Natural killer cell (primary cell): ENCODE data around the gene SAMD11. TPM values are rescaled to one million over a fixed set of nuclear protein-coding genes. Genes with fewer than 3 reads are reported as not detected.

Experiments used
- ATAC-seq, 3 donors: fragments of 150-1000 bp in 2 of 3; fragments of 200-7000 bp in 1 of 3; cut with Tn5 transposase; 1 replicate in 1 of 3; 2 replicates in 2 of 3; pipeline ENCODE4 v1.10.0; 2021; ENCODE audit warnings: mild to moderate bottlenecking in 2 of 3, moderate library complexity in 2 of 3
- DNase-seq, 2 donors: peaks; one replicate each; pipeline versions ENCODE4 v3.0.0 to v3.0.0-alpha.2; 2013 to 2021; ENCODE audit warnings: mixed read lengths in 1 of 2
- H3K27ac ChIP-seq: one replicate; pipeline ENCODE4 v1.5.1; 2013; ENCODE audit warnings: mild to moderate bottlenecking, low read length
- H3K27me3 ChIP-seq: one replicate; pipeline ENCODE4 v1.6.1; 2013; ENCODE audit warnings: low read length; ENCODE audit not compliant: control insufficient read depth, insufficient read depth
- H3K36me3 ChIP-seq: one replicate; pipeline ENCODE4 v1.6.1; 2013; ENCODE audit warnings: low read length; ENCODE audit not compliant: control insufficient read depth, insufficient read depth
- H3K4me1 ChIP-seq: one replicate; pipeline ENCODE4 v1.6.1; 2013; ENCODE audit warnings: low read length; ENCODE audit not compliant: control insufficient read depth, insufficient read depth
- H3K4me3 ChIP-seq: one replicate; pipeline ENCODE4 v1.5.1; 2013; ENCODE audit warnings: low read length
- H3K9me3 ChIP-seq: one replicate; pipeline ENCODE4 v1.6.1; 2013; ENCODE audit warnings: low read length; ENCODE audit not compliant: control insufficient read depth, insufficient read depth
- H3K27ac Mint-ChIP-seq, 2 donors: one replicate each; pipeline ENCODE4 v1.8.0; 2022; ENCODE audit warnings: mild to moderate bottlenecking in 2 of 2, mixed read lengths in 2 of 2, moderate library complexity in 1 of 2
- H3K27me3 Mint-ChIP-seq, 2 donors: one replicate each; pipeline ENCODE4 v1.8.0; 2022; ENCODE audit warnings: low read depth in 2 of 2, mixed read lengths in 2 of 2
- H3K36me3 Mint-ChIP-seq: one replicate; pipeline ENCODE4 v1.8.0; 2022; ENCODE audit warnings: mixed read lengths
- H3K4me1 Mint-ChIP-seq, 2 donors: one replicate each; pipeline ENCODE4 v1.8.0; 2022; ENCODE audit warnings: mixed read lengths in 2 of 2
- H3K4me3 Mint-ChIP-seq: one replicate; pipeline ENCODE4 v1.8.0; 2022; ENCODE audit warnings: mild to moderate bottlenecking, moderate library complexity, mixed read lengths
- H3K9me3 Mint-ChIP-seq, 2 donors: one replicate each; pipeline ENCODE4 v1.8.0; 2022; ENCODE audit warnings: mixed read lengths in 2 of 2
- WGBS: methylation state at CpG from one replicate; pipeline ENCODE4 v1.1.7; 2013; ENCODE audit warnings: missing lambda C conversion rate; ENCODE audit not compliant: insufficient coverage; 5-methylcytosine and 5-hydroxymethylcytosine counted together
- intact Hi-C: fragments of 100-400 bp; cut with micrococcal nuclease; formaldehyde crosslinking; loops from one replicate; pipeline ENCODE4 v1.14.2; 2022
- total RNA-seq, 4 donors: library from RNA; stranded (reverse); fragments of 120-200 nt in 1 of 4; gene quantifications; one replicate each; pipeline versions ENCODE4 v1.2.3 to v1.2.4, GENCODE V29; 2013 to 2022
- TF ChIP-seq, protein P1 (sequence below): fragments of 200-600 bp; IDR thresholded peaks from one replicate; pipeline ENCODE4 v1.8.0; 2022; ENCODE audit warnings: antibody characterized with exemption

The SAMD11 gene
- total RNA-seq, 3 donors from 2014 or later (not counting 1 experiment from before 2014, with no cell fraction given), result not detected

- ATAC-seq (no peak), DNase-seq (no peak)
- peaks cover 6 to 9% of the 10 kb centered on the region in 2 donors for H3K4me1 Mint-ChIP-seq
- no peak overlapping the region for H3K4me3 Mint-ChIP-seq
- Histone ChIP-seq H3K4me3 (no peak overlapping the region), H3K27me3 (peaks cover 12% of the 10 kb centered on the region), H3K9me3 (no peaks in the 10 kb centered on the region), H3K4me1 (peaks cover 17% of the 10 kb centered on the region), H3K27ac (no peak overlapping the region), H3K36me3 (no peaks in the 10 kb centered on the region)
- H3K27ac Mint-ChIP-seq, result no peak overlapping the region
- 84% methylated on average over 39 of the region's 40 CpGs for WGBS
- intact Hi-C loops, result no loop called here
- H3K9me3 Mint-ChIP-seq, result no peaks in the 10 kb centered on the region
- TF ChIP-seq, protein P1, sequence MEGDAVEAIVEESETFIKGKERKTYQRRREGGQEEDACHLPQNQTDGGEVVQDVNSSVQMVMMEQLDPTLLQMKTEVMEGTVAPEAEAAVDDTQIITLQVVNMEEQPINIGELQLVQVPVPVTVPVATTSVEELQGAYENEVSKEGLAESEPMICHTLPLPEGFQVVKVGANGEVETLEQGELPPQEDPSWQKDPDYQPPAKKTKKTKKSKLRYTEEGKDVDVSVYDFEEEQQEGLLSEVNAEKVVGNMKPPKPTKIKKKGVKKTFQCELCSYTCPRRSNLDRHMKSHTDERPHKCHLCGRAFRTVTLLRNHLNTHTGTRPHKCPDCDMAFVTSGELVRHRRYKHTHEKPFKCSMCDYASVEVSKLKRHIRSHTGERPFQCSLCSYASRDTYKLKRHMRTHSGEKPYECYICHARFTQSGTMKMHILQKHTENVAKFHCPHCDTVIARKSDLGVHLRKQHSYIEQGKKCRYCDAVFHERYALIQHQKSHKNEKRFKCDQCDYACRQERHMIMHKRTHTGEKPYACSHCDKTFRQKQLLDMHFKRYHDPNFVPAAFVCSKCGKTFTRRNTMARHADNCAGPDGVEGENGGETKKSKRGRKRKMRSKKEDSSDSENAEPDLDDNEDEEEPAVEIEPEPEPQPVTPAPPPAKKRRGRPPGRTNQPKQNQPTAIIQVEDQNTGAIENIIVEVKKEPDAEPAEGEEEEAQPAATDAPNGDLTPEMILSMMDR, result no peak
- H3K27me3 Mint-ChIP-seq, result peaks cover 13 to 27% of the 10 kb centered on the region in 2 donors
- no peaks in the 10 kb centered on the region for H3K36me3 Mint-ChIP-seq
These were observed 5.3 kb downstream of the SAMD11 start for GRCh38 chr1:928825-929661.

- Mint-ChIP-seq H3K27me3 (peaks cover 16 to 29% of the 10 kb centered on the region in 2 donors), H3K27ac (no peak overlapping the region), H3K9me3 (no peaks in the 10 kb centered on the region), H3K36me3 (no peaks in the 10 kb centered on the region), H3K4me1 (peaks cover 6 to 9% of the 10 kb centered on the region in 2 donors), H3K4me3 (no peak overlapping the region)
- H3K4me1 ChIP-seq, result peaks cover 13% of the 10 kb centered on the region
- no peaks in the 10 kb centered on the region for H3K36me3 ChIP-seq
- 90% methylated on average over 40 of the region's 40 CpGs for WGBS
- no peaks in the 10 kb centered on the region for H3K9me3 ChIP-seq
- TF ChIP-seq, protein P1, result no peak
- no peak for ATAC-seq
- H3K27me3 ChIP-seq, result peaks cover 14% of the 10 kb centered on the region
- intact Hi-C loops, result no loop called here
- DNase-seq, result no peak
- H3K27ac ChIP-seq, result no peak overlapping the region
- H3K4me3 ChIP-seq, result no peak overlapping the region
These were observed 6.2 kb downstream of the SAMD11 start for GRCh38 chr1:929712-930632.

DNA sequence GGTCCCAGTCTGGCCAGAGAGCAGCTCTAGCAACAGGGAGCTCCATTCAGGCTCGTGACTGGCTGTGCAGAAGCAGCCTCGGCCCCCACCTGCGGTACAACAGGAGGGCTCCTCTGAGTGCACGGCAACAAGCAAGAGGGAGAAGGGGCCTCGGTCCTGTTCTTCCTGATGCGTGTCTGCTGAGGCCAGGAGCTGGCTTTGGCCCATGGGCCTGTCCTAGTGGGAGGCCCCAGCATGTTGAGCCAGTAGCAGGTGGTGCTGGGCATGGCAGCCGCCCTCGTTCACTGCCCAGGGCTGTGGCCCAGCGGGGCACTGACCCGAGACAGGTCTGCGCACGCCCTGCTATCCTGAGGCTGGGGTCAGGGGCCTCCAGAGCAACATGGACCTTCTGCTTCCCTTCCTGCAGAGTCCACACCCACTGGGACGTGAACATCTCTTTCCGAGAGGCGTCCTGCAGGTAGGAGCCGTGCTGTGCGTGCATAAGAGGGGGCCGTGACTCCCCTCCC lies 7.0 kb downstream of the SAMD11 start:
- Histone ChIP-seq H3K4me3 (no peak overlapping the region), H3K36me3 (no peaks in the 10 kb centered on the region), H3K27ac (no peak overlapping the region), H3K9me3 (no peaks in the 10 kb centered on the region), H3K4me1 (peaks cover 9% of the 10 kb centered on the region), H3K27me3 (peaks cover 13% of the 10 kb centered on the region)
- 84% methylated on average over 18 of the region's 18 CpGs for WGBS
- DNase-seq, result no peak
- no peak for ATAC-seq
- intact Hi-C loops, result no loop called here
- Mint-ChIP-seq H3K27me3 (peaks cover 19 to 31% of the 10 kb centered on the region in 2 donors), H3K4me3 (no peak overlapping the region), H3K4me1 (peaks cover 6 to 9% of the 10 kb centered on the region in 2 donors), H3K27ac (no peak overlapping the region), H3K36me3 (no peaks in the 10 kb centered on the region), H3K9me3 (no peaks in the 10 kb centered on the region)
- TF ChIP-seq, protein P1, result no peak
